ENCODE data around the gene NDUFA11.
"Not testable (repeated sequence)": the region's sequence is repeated elsewhere in the genome, so short reads cannot be mapped to it uniquely, and the experiment has no call there.

The NDUFA11 gene

DNA sequence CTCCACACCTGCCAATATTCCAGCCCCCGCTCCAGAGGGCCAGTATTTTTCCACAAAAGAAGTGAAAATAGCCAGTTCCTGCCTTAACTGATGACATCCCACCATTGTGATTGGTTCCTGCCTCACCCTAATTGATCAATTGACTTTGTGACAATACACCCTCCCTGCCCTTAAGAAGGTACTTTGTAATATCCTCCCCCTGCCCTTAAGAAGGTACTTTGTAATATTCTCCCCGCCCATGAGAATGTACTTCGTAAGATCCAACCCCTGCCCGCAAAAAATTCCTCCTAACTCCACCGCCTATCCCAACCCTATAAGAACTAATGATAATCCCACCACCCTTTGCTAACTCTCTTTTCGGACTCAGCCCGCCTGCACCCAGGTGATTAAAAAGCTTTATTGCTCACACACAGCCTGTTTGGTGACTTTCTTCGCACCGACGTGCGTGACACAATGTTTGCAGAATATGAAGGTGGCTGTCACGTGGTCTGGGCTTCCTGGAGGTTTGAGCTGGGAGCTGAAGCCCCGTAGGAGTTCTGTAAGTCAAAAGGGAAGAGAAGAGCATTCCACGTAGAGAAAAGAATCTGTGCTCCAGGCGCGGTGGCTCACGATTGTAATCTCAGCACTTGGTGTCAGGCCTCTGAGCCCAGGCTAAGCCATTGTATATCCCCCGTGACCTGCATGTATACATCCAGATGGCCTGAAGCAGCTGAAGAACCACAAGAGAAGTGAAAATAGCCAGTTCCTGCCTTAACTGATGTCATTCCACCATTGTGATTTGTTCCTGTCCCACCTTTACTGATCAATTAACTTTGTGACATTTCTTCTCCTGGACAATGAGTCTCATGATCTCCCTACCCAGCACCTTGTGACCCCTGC lies 46.1 kb downstream of the NDUFA11 start:
- DNase-seq (ENCODE audit: low spot score) = no peak

DNA sequence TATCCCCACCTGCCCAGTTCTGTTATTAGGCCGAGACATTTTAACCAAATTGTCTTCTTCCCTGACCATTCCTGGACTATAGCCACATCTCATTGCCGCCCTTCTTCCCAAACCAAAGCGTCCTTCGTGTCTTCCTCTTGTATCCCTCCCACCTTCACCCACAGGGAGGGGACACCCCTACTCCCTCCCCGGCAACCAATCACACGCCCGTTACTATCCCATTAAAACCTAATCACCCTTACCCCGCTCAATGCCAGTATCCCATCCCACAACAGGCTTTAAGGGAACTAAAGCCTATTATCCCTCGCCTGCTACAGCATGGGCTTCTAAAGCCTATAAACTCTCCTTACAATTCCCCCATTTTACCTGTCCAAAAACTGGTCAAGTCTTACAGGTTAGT lies 48.4 kb downstream of the NDUFA11 start:
- not testable (repeated sequence) for DNase-seq (ENCODE audit: low spot score)

DNA sequence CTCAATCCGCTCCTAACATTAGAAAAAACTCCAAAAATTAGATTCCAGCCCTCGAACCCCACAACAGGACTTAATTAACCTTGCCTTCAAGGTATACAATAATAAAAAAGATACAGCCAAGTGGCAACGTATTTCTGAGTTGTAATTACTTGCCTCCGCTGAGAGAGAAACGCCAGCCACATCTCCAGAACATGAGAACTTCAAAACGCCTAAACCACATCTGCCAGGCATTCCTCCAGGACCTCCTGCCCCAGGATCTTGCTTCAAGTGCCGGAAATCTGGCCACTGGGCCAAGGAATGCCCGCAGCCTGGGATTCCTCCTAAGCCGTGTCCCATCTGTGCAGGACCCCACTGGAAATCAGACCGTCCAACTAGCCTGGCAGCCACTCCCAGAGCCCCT lies 49.5 kb downstream of the NDUFA11 start:
- DNase-seq (ENCODE audit: low spot score) = not testable (repeated sequence)

DNA sequence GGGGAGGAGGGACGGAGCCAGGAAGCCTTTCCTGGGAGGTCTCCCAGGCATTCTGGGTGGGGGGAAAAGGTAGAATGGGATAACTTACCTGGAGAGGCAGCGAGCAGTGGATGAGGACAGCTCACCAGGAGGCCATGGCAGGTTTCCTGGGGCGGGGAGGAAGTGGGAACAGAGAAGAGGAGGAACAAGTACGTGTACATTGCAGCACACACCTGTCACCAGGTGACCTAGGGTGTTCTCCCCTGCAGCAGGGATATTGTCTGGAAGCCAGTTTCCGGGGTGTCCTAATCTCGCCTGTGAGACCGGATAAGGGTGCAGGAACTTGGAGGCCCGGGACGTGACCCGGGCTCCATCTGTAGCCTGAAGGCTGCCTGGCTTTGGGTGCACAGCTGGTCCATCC lies 52.3 kb downstream of the NDUFA11 start, which contains the start of gene FUT3:
Gene FUT3 (minus strand): TSS at position 148 of the 400 bp plus-strand sequence.
- no peak for DNase-seq (ENCODE audit: low spot score)

DNA sequence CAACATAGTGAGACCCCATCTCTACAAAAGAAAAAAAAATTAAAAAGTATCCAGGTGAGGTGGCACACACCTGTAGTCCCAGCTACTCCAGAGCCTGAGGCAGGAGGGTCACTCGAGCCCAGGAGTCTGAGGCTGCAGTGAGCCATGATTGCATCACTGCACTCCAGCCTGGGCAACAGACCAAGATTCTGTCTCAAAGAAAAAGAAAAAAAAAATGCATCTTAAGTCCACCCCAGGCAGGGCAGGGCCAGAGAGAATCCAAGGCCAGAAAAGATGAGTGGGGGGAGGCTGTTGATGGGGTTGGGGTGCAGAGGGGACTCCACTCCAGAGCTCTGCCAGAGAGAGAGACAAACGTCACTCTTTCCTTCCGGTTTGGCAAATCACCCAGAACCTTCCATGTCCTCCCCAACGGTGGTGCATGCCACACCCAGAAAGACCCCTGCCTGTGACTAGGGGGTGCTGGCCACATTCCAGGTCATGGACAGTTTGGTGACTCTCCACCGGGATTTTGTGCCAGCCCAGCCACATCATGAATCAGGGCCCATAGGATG lies 52.8 kb downstream of the NDUFA11 start:
- no peak for DNase-seq (ENCODE audit: low spot score)

DNA sequence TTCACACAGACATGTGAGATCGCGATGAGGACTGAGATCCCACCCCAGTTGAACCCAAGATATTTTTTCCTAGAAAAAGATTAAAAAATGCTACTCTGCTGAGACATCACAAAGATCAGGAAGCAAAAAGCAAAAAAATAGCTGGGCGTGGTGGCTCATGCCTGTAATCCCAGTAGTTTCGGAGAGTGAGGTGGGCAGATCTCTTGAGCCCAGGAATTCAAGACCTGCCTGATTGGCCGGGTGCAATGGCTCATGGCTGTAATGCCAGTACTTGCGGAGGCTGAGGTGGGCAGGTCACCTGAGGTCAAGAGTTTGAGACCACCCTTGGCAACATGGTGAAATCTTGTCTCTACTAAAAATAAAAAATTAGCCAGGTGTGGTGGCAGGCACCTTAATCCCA lies 53.4 kb downstream of the NDUFA11 start:
- DNase-seq (ENCODE audit: low spot score) = no peak

DNA sequence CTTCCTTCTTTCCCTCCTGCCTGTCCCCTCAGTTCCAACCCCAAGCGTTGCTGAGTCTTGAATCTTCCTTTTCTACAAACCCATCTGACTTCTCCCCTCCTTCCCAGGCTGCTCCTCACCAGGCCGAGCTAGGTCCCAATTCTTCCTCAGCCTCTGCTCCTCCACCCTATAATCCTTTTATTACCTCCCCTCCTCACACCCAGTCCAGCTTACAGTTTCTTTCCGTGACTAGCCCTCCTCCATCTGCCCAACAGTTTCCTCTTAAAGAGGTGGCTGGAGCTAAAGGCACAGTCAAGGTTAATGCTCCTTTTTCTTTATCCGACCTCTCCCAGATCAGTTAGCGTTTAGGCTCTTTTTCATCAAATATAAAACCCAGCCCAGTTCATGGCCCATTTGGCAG lies 55.0 kb downstream of the NDUFA11 start:
- DNase-seq (ENCODE audit: low spot score) = not testable (repeated sequence)

DNA sequence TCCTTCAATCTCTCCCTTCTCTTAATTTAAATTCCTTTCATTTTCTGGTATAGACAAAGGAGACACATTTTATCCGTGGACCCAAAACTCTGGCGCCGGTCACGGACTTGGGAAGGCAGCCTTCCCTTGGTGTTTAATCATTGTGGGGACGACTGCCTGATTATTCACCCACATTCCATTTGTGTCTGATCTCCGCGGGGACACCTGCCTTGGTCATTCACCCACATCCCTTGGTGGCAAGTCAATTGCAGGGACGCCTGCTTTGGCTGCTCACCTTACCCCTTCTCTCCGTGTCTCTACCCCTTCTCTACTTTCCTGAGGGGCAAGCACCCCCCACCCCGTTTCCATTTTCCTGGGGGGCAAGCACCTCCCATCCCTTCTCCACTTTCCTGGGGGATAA lies 55.7 kb downstream of the NDUFA11 start:
- DNase-seq (ENCODE audit: low spot score) = not testable (repeated sequence)
